Gastroesophageal sphincter (tissue), 4 donors: ENCODE measurements around the gene TMEM178A. TPM values are rescaled to one million over a fixed set of nuclear protein-coding genes. Genes with fewer than 3 reads are reported as not detected.

ENCODE experiments used
- ATAC-seq: fragments of 150-250 bp; one replicate; pipeline ENCODE4 v1.9.1; 2016; ENCODE audit warnings: mild to moderate bottlenecking, moderate library complexity
- H3K27ac ChIP-seq, 4 donors: fragments of 200-600 bp; sonication (generic) in 3 of 4; 1 replicate in 3 of 4; 2 replicates in 1 of 4; pipeline ENCODE4 v1.5.1; 2016 to 2019
- H3K27me3 ChIP-seq: fragments of 200-600 bp; sonication (generic); one replicate; pipeline ENCODE4 v1.5.1; 2019
- H3K36me3 ChIP-seq, 2 donors: fragments of 200-600 bp; sonication (generic); one replicate each; pipeline ENCODE4 v1.5.1; 2019; ENCODE audit warnings: control low read depth in 1 of 2
- H3K4me1 ChIP-seq, 3 donors: fragments of 200-600 bp; sonication (generic); 1 replicate in 2 of 3; 2 replicates in 1 of 3; pipeline ENCODE4 v1.5.1; 2016 to 2019; ENCODE audit warnings: control low read depth in 2 of 3
- H3K4me3 ChIP-seq, 2 donors: fragments of 200-600 bp; sonication (generic); one replicate each; pipeline ENCODE4 v1.5.1; 2019; ENCODE audit warnings: mild to moderate bottlenecking in 1 of 2, moderate library complexity in 1 of 2
- H3K9me3 ChIP-seq, 3 donors: fragments of 200-600 bp; sonication (generic); one replicate each; pipeline ENCODE4 v1.5.1; 2017 to 2019; ENCODE audit warnings: control low read depth in 2 of 3
- EP300 ChIP-seq: sonication (generic); formaldehyde crosslinking; IDR thresholded peaks from one replicate; pipeline ENCODE4 v1.6.1; 2017; ENCODE audit warnings: antibody characterized with exemption, mild to moderate bottlenecking
- POLR2A ChIP-seq, 2 donors: fragments of 450-650 bp; IDR thresholded peaks; one replicate each; pipeline ENCODE4 v1.6.1; 2017; ENCODE audit warnings: antibody characterized with exemption in 2 of 2, mild to moderate bottlenecking in 2 of 2, moderate library complexity in 1 of 2
- POLR2AphosphoS5 ChIP-seq: sonication (generic); formaldehyde crosslinking; IDR thresholded peaks from one replicate; pipeline ENCODE4 v1.6.1; 2017; ENCODE audit warnings: antibody characterized with exemption
- WGBS, 2 donors: methylation state at CpG; one replicate each; pipeline ENCODE4 v1.1.5; 2018; ENCODE audit warnings: low coverage in 1 of 2; 5-methylcytosine and 5-hydroxymethylcytosine counted together
- total RNA-seq, 4 donors: library from RNA; depleted of rRNA; stranded (reverse); fragments of >200 nt; gene quantifications; one replicate each; pipeline ENCODE4 v1.1.0, GENCODE V29; 2016
- TF ChIP-seq, protein P1 (sequence below), 4 experiments: fragments of 200-600 bp in 2 of 4; fragments of 450-650 bp in 2 of 4; sonication (generic) in 1 of 4; IDR thresholded peaks; one replicate each; pipeline ENCODE4 v1.5.1; 2017 to 2019; ENCODE audit warnings: antibody characterized with exemption in 4 of 4, mild to moderate bottlenecking in 2 of 4, moderate library complexity in 2 of 4

The TMEM178A gene
- total RNA-seq, 4 donors from 2014 or later, result 3.4 to 14.6 (median 4.8) TPM

DNA sequence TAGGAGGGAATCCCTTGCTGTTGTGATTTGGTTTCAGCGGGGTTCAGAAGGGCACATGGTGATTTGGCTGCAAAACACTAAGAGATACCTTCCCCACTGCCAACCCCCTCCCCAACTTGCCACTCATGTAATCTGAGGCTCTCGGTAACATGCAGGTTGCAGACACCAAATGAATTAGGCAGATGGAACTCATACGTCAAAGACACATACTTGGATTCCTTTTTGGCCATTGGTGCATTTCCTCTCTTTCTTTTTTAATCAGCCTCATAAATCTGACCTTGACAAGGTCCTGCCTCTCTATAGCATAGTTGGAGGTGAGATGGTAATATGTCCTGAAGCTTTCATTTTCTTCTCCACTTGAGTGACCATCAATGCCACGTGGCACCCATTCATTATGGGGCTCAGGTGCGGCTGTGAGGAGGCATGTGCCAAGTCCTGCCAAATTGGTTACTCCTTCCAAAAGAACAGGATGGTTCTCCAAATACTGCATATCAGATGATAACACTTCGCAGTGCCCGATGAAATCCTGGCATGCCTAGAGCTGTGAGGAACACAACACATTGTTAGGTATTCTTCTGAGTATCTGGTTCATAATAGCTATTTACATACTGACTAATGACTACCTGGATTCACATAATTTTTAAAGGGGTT is 8.3 kb upstream of the TMEM178A start:
- Histone ChIP-seq H3K9me3 (no peaks in the 10 kb centered on the region), H3K36me3 (no peaks in the 10 kb centered on the region), H3K27me3 (no peaks in the 10 kb centered on the region), H3K4me3 (no peak overlapping the region), H3K4me1 (no peaks in the 10 kb centered on the region), H3K27ac (no peak overlapping the region)
- no peak for TF ChIP-seq POLR2A (IDR thresholded peaks at IDR 0.05)
- no peak for TF ChIP-seq EP300
- TF ChIP-seq, protein P1, sequence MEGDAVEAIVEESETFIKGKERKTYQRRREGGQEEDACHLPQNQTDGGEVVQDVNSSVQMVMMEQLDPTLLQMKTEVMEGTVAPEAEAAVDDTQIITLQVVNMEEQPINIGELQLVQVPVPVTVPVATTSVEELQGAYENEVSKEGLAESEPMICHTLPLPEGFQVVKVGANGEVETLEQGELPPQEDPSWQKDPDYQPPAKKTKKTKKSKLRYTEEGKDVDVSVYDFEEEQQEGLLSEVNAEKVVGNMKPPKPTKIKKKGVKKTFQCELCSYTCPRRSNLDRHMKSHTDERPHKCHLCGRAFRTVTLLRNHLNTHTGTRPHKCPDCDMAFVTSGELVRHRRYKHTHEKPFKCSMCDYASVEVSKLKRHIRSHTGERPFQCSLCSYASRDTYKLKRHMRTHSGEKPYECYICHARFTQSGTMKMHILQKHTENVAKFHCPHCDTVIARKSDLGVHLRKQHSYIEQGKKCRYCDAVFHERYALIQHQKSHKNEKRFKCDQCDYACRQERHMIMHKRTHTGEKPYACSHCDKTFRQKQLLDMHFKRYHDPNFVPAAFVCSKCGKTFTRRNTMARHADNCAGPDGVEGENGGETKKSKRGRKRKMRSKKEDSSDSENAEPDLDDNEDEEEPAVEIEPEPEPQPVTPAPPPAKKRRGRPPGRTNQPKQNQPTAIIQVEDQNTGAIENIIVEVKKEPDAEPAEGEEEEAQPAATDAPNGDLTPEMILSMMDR (IDR thresholded peaks at IDR 0.05), result no peak
- no peak for TF ChIP-seq POLR2AphosphoS5
- ATAC-seq, result no peak
- WGBS, 2 donors, result 67 to 71% methylated on average over 5 of the region's 7 CpGs

DNA sequence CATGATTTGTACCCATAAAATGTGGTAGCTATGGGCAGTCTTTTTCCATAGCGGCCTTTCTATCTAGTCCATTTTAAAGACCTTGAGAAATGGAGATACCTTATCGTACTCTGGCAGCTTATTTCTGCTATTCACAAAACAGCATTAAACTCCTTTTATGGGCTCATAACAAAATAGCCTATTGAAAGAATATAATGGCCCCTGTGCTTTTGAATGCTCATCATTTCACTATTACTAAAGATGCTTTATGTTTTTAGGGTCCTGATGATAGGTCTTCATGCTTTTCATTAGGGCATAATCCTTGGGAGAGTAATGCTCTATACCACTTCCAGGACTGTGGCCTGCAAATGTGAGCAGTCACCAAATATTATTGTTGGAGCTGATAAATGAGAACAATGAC is 7.3 kb upstream of the TMEM178A start:
- 90 to 95% methylated on average over 2 of the region's 2 CpGs for WGBS, 2 donors
- TF ChIP-seq POLR2A (IDR thresholded peaks at IDR 0.05) (no peak), POLR2AphosphoS5 (no peak), EP300 (no peak)
- TF ChIP-seq, protein P1 (IDR thresholded peaks at IDR 0.05), result no peak
- ATAC-seq, result no peak
- H3K9me3 ChIP-seq, result no peaks in the 10 kb centered on the region
- no peaks in the 10 kb centered on the region for H3K27me3 ChIP-seq
- no peak overlapping the region for H3K4me3 ChIP-seq
- no peaks in the 10 kb centered on the region for H3K4me1 ChIP-seq
- no peaks in the 10 kb centered on the region for H3K36me3 ChIP-seq
- H3K27ac ChIP-seq, result no peak overlapping the region

GRCh38 chr2:39659765-39660611 is 5.7 kb upstream of the TMEM178A start:
- Histone ChIP-seq H3K27me3 (no peaks in the 10 kb centered on the region), H3K36me3 (no peaks in the 10 kb centered on the region), H3K9me3 (no peaks in the 10 kb centered on the region), H3K4me1 (no peaks in the 10 kb centered on the region), H3K4me3 (no peak overlapping the region), H3K27ac (no peak overlapping the region)
- WGBS, 2 donors, result 68 to 71% methylated on average over 3 of the region's 3 CpGs
- no peak for TF ChIP-seq POLR2A (IDR thresholded peaks at IDR 0.05)
- TF ChIP-seq EP300, result no peak
- TF ChIP-seq, protein P1 (IDR thresholded peaks at IDR 0.05), result no peak
- TF ChIP-seq POLR2AphosphoS5, result no peak
- ATAC-seq, result no peak

- WGBS, 2 donors, result 90 to 95% methylated on average over 2 to 3 of the region's 3 CpGs
- H3K27me3 ChIP-seq, result peaks cover 3% of the 10 kb centered on the region
- TF ChIP-seq EP300 (no peak), POLR2AphosphoS5 (no peak), POLR2A (IDR thresholded peaks at IDR 0.05) (no peak)
- TF ChIP-seq, protein P1 (IDR thresholded peaks at IDR 0.05), result no peak
- no peak overlapping the region for H3K27ac ChIP-seq
- no peaks in the 10 kb centered on the region for H3K9me3 ChIP-seq
- no peak overlapping the region for H3K4me3 ChIP-seq
- no peak for ATAC-seq
- peaks cover 0 to 4% (median 0%) of the 10 kb centered on the region in 3 donors for H3K4me1 ChIP-seq
- H3K36me3 ChIP-seq, result no peaks in the 10 kb centered on the region
Observed at GRCh38 chr2:39660612-39661236, 5.0 kb upstream of the TMEM178A start.
